ENCODE data around the gene PSTPIP1.

Gene PSTPIP1

DNA sequence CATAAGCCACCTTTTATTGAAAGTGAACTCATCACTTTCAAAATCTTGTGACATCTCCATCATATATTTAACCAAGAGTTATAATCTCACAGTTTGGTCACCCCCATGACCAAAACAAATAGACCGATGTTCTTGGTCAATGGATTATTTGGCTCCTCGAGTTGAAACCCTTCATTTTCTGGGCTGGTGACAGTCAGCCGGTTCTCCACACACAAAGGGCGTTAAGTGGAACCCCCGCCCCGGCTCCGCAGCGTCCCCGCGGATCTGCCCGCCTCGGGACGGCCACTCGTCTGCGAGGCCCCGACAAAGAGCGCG, 75.2 kb downstream of the PSTPIP1 start:
- no peak for DNase-seq (ENCODE audit: low spot score)

DNA sequence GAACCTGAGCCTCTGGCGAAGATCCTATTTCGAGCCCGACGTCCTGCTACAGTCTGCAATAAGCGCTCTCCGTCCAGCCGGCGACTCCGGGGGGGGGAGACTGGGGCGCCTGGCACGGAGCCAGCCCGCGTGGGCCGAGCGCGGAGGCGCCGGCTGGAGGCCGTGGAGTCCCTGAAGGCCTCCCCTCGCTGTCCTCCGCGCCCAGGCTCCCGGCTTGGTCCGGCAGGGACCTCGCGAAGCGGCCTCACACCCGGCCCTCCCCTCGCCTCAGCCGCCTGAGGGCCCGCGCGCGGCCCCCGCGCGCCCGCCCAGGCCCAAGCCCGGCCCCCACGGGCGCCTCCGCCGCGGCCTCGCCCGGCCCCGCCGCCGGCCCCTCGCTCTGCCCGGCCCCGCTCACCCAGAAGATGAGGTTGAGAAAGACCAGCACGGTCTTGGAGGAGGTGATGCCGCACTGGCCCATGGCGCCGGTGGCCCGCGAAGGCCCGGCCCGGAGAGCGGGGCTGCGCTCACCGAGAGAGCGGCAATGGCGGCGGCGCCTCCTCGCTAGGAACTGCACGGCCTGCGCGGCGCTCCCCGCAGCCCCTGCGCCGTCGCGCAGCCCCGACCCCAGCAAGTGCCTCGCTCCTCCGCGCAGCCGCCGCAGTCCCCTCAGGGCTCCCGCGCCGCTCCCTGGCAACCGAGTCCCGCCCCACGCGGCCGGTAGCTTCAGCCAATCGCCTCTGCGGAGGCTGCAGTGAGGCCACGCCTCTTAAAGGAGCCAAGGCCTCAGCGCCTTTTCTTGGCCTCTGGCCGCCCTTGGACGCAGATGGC, 75.8 kb downstream of the PSTPIP1 start, which contains the start of gene TSPAN3:
Gene TSPAN3, minus strand, starts transcription at position 615 of the 810 bp plus-strand sequence. Its CDS starts 155 bp downstream, at position 460.
- peak; percentile 93 for DNase-seq (ENCODE audit: low spot score)

DNA sequence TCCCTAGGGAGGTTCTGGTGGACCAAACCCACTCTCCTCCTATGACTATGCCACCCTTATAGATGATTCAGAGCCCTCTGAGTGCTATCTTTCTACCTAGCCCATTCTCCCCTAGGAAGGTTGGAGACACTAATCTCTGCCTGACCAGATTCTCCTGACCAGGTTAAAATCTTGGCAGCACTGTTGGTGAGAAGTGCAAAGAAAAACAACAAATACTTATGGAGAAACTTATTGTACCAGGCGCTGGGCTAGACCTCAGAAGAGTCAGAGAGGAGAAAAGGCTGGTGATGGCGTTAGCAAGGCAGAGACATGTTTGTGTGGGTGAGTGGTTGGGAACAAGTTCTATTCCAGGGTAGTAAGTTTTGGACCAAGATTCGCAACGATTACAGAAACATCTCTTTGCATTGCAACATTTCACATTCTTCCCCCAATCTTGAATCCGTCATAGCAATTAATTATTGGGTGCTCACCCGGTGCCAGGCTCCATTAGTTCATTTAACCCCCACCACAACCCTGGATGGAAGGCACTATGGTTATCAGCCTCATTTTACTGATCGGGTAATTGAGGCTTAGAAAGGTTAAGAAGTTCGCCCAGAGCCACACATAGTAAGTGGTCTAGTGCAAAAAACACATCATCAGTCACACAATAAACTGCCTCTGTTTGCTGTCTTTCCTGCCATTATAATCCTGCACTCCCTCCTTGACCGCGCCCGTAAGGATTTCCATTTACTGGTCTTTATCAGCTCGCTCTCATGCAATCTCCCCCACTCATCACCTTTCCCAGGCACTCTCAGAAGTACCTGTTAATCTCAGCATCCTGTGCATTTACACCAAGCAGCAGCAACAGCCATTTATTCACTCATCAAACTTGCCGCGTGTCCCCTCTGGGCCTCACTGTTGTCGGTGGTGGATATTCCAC, 76.6 kb downstream of the PSTPIP1 start:
- no peak for DNase-seq (ENCODE audit: low spot score)

DNA sequence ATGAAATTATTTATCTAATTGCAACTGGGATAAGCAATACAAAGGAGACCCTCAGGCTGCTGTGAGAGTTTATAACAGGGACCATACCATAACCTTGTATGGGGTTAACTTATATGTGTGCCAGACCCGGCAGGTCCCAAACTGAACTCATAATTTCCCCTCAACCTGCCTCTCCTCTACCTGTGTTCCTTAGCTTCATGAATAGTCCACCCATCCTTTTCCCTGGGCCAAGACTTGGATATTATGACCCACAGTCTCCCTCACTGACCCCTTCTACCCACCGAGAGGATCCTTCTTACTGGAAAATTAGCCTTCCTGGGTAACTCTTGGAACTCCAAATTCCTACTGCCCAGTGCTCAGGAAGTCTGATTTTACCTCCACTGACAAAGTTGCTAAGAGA, 79.4 kb downstream of the PSTPIP1 start:
- DNase-seq (ENCODE audit: low spot score), result no peak

GRCh38 chr15:77075528-77075927, 80.6 kb downstream of the PSTPIP1 start:
- DNase-seq (ENCODE audit: low spot score), result peak; percentile 79

- DNase-seq (ENCODE audit: low spot score), result peak; percentile 90
These were observed 81.5 kb downstream of the PSTPIP1 start for GRCh38 chr15:77076323-77076915.

- DNase-seq (ENCODE audit: low spot score), result no peak
These were observed 87.0 kb downstream of the PSTPIP1 start for GRCh38 chr15:77081971-77082370.

DNA sequence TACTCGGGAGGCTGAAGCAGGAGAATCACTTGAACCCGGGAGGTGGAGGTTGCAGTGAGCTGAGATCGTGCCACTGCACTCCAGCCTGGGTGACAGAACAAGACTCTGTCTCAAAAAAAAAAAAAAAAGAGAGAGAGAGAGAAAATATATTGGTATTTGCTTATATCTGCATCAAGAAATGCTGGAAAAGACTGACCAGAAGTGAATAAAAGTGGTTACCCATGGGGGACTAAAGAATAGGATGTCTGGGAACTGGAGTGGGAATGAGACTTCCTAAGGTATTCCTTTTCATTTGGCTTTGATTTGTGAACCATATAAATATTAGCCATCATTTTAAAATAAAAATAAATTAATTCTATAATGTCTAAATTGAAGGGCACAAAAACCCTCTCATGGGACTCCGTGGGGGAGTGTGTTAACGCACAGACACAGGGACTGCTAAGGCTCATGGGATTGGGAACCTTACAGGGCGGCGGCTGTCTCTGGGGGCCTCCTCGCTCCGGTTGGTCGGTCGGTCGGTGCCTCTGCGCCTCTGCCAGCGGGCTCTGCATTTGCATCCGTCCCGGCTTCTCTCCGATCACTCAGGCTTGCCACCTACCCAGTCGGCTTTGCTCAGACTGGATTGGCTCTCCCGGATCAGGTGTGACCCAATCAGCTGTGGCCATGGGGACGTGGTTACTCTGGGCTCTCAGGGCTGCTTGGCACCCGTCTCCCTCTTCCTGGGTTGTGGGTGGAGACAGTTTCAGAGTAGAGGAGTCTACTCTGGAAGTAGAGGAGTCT, 88.6 kb downstream of the PSTPIP1 start:
- peak; percentile 74 for DNase-seq (ENCODE audit: low spot score)

- no peak for DNase-seq (ENCODE audit: low spot score)
These were observed 89.5 kb downstream of the PSTPIP1 start for GRCh38 chr15:77084436-77084835.

DNA sequence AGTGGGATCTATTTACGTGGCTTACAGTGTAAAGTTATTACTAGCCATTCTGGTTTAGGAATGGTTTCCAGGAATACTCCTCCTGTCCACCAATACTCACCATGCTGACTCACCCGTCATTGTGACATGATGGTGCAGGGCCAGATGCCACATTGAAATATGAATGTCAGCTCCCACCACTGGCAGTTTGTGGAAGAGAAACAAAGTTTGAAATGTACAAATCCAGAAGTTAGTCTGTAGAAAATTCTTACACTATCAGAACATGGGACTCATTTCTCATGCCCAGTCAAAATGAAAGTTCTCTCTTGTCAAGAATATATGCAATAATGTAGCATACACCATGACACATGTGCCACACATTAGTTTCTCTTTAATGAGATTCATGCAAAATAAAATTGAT, 90.4 kb downstream of the PSTPIP1 start:
- no peak for DNase-seq (ENCODE audit: low spot score)

Measured in pons (tissue), 1 donor.